ENCODE measurements around the gene PLBD1.

The PLBD1 gene

DNA sequence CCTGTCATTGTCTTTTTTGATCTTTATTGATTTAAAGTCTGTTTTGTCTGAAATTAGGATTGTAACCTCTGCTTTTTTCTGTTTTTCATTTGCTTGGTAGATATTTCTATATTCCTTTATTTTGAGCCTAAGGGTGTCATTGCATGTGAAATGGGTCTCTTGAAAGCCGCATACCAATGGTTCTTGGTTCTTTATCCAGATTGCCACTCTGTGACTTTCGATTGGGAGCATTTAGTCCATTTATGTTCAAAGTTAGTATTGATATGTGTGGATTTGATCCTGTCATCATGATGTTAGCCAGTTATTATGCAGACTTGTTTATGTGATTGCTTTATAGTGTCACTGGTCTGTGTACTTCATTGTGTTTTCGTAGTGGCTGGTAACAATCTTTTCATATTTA, 29.8 kb upstream of the PLBD1 start:
- no peak for DNase-seq (ENCODE audit: low read depth in 1 of 2, low spot score in 1 of 2)
- Histone ChIP-seq H3K27me3 (ENCODE audit: insufficient read depth, poor library complexity, severe bottlenecking) (no peaks in the 10 kb centered on the region), H3K4me3 (replicated peaks; ENCODE audit: insufficient read depth, low read length) (no peak overlapping the region), H3K27ac (replicated peaks) (no peak overlapping the region)
- TF ChIP-seq GABPA (IDR thresholded peaks at IDR 0.05; ENCODE audit: low read depth) = no peak
- TF ChIP-seq, protein P1, sequence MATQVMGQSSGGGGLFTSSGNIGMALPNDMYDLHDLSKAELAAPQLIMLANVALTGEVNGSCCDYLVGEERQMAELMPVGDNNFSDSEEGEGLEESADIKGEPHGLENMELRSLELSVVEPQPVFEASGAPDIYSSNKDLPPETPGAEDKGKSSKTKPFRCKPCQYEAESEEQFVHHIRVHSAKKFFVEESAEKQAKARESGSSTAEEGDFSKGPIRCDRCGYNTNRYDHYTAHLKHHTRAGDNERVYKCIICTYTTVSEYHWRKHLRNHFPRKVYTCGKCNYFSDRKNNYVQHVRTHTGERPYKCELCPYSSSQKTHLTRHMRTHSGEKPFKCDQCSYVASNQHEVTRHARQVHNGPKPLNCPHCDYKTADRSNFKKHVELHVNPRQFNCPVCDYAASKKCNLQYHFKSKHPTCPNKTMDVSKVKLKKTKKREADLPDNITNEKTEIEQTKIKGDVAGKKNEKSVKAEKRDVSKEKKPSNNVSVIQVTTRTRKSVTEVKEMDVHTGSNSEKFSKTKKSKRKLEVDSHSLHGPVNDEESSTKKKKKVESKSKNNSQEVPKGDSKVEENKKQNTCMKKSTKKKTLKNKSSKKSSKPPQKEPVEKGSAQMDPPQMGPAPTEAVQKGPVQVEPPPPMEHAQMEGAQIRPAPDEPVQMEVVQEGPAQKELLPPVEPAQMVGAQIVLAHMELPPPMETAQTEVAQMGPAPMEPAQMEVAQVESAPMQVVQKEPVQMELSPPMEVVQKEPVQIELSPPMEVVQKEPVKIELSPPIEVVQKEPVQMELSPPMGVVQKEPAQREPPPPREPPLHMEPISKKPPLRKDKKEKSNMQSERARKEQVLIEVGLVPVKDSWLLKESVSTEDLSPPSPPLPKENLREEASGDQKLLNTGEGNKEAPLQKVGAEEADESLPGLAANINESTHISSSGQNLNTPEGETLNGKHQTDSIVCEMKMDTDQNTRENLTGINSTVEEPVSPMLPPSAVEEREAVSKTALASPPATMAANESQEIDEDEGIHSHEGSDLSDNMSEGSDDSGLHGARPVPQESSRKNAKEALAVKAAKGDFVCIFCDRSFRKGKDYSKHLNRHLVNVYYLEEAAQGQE (IDR thresholded peaks at IDR 0.05; ENCODE audit: insufficient replicate concordance, low read depth) = no peak
- TF ChIP-seq POLR2AphosphoS5 (IDR thresholded peaks at IDR 0.05; ENCODE audit: low read depth) = no peak

DNA sequence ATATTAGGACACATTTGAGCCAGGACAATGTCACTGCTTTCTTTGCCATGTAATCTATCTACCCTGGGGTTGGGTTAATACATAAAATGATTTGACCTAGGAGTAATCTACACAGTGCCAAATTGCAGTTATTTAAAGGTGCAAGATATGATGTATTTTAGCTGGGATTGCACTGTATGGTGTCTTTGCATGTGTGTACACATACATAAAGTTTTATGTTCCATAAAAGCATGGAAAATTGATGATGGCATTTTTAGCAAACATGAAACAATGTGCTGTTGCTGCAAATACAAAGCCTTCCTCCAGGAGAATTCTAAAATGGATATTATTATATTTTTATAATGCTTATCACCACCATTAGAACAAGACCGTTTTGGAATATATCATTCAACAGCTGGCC, 24.0 kb upstream of the PLBD1 start:
- H3K4me3 ChIP-seq (replicated peaks; ENCODE audit: insufficient read depth, low read length) = no peak overlapping the region
- no peak for DNase-seq (ENCODE audit: low read depth in 1 of 2, low spot score in 1 of 2)
- TF ChIP-seq, protein P1 (IDR thresholded peaks at IDR 0.05; ENCODE audit: insufficient replicate concordance, low read depth) = no peak
- TF ChIP-seq, protein P2, sequence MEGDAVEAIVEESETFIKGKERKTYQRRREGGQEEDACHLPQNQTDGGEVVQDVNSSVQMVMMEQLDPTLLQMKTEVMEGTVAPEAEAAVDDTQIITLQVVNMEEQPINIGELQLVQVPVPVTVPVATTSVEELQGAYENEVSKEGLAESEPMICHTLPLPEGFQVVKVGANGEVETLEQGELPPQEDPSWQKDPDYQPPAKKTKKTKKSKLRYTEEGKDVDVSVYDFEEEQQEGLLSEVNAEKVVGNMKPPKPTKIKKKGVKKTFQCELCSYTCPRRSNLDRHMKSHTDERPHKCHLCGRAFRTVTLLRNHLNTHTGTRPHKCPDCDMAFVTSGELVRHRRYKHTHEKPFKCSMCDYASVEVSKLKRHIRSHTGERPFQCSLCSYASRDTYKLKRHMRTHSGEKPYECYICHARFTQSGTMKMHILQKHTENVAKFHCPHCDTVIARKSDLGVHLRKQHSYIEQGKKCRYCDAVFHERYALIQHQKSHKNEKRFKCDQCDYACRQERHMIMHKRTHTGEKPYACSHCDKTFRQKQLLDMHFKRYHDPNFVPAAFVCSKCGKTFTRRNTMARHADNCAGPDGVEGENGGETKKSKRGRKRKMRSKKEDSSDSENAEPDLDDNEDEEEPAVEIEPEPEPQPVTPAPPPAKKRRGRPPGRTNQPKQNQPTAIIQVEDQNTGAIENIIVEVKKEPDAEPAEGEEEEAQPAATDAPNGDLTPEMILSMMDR (IDR thresholded peaks at IDR 0.05; ENCODE audit: insufficient read depth, low read length) = no peak
- no peak for TF ChIP-seq POLR2AphosphoS5 (IDR thresholded peaks at IDR 0.05; ENCODE audit: low read depth)
- no peak for TF ChIP-seq GABPA (IDR thresholded peaks at IDR 0.05; ENCODE audit: low read depth)
- no peak for TF ChIP-seq SPI1 (IDR thresholded peaks at IDR 0.05; ENCODE audit: borderline replicate concordance, low read depth)

DNA sequence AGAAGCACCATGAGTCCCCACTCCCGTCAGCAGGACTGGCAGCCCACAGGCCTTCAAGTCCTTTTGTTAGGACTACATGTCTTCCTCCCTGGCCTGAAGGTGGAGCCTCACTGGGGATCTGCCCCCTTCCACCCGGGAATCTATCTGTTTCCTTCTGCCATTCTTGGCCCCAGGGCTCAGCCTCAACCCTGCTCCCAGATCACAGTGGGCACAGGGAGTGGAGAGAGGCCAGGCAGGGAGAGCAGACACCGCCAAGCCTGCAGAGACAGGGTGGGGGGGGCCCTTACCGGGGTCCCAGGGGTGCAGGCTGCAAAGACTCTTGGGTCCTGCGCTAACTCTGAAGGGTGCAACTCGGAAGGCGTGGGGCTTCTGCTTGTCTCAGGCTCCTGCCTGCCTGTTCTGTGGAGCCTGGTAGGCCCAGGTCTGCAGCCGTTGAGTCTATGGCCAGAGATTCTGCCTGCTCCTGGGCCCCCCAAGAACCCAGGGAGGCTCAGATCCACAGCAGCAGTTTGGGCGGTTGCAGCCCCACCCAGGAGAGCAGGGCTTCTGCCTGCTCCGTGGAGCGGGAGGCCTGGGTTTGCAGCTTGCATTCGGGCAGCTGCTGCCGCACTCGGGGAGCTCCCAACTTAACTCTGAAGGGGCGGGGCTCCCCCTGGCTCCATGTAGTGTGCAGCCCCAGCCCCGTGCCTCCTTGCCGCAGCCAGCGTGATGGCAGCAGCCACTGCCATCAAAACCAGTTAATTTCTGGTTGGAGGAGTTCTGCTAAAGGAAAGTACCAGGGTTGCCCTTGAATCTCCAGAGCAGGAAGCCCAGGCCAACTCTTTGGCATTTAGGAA, 21.7 kb upstream of the PLBD1 start:
- no peaks in the 10 kb centered on the region for H3K27me3 ChIP-seq (ENCODE audit: insufficient read depth, poor library complexity, severe bottlenecking)
- TF ChIP-seq, protein P1 (IDR thresholded peaks at IDR 0.05; ENCODE audit: insufficient replicate concordance, low read depth) = no peak
- TF ChIP-seq POLR2AphosphoS5 (IDR thresholded peaks at IDR 0.05; ENCODE audit: low read depth) (no peak), GABPA (IDR thresholded peaks at IDR 0.05; ENCODE audit: low read depth) (no peak), SPI1 (IDR thresholded peaks at IDR 0.05; ENCODE audit: borderline replicate concordance, low read depth) (no peak)
- TF ChIP-seq, protein P2 (IDR thresholded peaks at IDR 0.05; ENCODE audit: insufficient read depth, low read length) = no peak
- DNase-seq (ENCODE audit: low read depth in 1 of 2, low spot score in 1 of 2) = no peak
- H3K4me3 ChIP-seq (replicated peaks; ENCODE audit: insufficient read depth, low read length) = no peak overlapping the region
- no peak overlapping the region for H3K27ac ChIP-seq (replicated peaks)

More for the DNA sequence above, 24.0 kb upstream of the PLBD1 start:
- Histone ChIP-seq H3K27me3 (ENCODE audit: insufficient read depth, poor library complexity, severe bottlenecking) (no peaks in the 10 kb centered on the region), H3K27ac (replicated peaks) (no peak overlapping the region)
